Activated naive CD4-positive, alpha-beta T cell treated with anti-CD3 and anti-CD28 coated beads, Interleukin-2, amount 50 U/mL, for 16 hours (primary cell): Measurements from ENCODE around the gene FIGN.

Experiments used
- DNase-seq: peaks from one replicate; pipeline ENCODE4 v3.0.0-alpha.2; 2020

Gene FIGN

DNA sequence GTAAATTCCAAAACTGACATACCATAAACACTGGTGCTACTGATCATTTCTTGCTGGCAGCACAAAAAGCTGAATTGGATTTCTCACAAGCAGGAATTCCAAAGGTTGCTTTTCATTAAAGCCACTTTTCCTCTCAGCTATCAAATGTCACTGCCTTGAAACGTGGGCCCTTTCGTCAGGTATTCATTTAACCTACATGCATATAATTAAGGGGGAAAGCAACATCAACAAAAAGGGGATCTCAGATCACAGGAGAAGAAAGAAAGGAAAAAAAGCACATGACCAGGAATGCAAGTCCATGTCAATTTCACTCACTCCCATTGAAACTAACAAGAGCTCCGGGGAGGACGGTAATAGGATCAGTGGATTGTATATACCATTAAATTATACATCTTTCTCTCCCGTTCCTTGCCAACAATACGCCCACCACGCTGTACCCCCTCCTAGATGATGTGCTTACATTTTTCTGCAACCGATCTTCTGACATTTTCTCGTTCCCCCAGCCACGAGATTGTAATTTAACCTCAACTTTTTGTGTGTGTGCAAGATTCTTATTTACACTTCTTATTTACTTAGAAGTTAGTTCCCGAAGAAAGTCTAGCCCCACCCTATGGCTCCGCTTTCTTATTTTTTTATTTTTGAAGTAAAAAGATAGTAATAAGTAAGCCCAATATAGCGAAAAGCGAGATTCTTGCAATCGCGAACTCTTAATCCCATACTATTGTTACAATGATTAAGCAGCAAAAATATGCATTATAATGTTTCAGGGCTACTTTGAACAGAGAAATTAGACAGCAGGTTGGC, 725 bp downstream of the FIGN start:
- no peak for DNase-seq

DNA sequence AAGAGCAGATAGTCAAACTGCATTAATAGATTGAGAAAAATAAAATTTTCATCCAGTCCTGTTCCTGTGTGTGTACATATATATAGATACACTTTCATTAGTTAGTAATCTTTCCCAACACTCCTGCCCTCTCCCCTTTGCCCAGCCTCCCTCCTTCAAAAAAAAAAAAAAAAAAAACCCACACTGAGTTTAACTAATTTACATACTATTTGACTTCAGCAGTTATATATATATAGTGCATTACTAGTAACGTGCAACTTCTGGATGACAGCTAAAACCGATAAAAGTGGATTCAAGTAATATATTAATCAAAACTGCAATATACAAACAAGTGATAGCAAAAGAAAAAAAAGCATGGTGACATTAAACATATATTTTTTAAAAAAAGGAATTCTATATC, 1.4 kb downstream of the FIGN start:
- no peak for DNase-seq

DNA sequence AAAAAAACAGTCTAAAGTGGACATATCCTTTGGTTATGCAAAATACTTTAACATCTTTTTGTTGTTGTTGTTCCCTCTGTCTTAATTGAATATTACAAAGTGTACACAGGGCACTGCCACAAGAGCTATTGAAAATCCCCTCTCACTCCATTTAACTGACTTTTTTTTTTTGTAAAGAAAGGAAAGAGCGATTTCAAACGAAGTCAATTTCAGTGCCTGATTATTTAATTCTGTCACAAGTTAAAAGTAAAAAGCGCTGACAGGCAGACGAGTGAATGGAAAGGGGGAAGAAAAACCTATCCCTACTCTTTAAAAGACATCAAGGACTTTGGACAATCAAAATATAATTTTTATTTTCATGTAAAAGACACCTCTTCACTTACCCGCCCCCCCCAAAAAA, 1.9 kb downstream of the FIGN start:
- no peak for DNase-seq

DNA sequence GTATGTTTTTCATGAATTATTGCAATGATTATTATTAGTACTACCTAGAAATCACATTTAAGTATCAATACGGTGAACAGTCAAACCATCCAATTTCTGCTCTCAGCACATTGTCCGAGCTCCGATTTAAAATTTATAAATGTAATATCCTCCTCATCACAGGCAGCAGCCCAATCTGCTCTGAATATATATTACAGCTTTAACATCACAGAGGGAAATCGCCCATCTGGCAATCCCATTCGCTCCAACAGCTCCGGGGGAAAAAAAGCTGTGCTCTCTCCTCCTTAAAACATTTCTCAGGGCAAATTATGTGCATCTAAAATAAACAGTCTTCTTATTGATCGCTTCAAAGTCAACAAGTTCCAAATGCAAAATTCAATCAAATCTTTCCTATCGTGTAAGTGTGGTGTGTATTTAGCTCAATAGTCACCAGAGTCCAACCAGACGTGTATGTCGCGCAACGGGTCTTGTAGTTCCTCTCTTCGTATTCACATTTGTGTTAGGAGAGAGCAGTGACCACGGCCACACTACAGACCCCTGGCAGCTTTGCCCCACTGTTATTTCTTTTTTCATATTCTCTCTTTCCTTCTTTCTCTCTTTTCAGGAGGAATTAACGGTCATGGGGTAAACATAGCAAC, 2.4 kb downstream of the FIGN start:
- no peak for DNase-seq

DNA sequence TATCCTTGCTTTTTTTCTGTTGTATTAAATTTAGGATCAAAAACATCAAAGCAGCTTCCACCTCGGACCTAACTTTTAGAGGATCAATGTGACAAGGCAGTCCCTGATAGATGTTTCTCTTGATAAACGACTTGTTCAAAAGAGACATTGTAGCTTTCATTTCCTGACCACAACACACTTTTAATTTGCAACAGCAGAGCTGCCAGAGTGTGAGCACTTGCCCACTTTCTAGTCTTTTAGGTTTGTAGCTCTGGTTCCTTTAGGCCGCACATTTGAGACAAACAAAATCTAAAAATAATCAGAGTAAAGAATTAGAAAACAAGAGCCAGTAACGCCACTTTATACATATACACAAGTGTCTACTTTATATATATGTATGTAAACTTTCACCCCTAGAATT, 3.1 kb downstream of the FIGN start:
- DNase-seq, result no peak

DNA sequence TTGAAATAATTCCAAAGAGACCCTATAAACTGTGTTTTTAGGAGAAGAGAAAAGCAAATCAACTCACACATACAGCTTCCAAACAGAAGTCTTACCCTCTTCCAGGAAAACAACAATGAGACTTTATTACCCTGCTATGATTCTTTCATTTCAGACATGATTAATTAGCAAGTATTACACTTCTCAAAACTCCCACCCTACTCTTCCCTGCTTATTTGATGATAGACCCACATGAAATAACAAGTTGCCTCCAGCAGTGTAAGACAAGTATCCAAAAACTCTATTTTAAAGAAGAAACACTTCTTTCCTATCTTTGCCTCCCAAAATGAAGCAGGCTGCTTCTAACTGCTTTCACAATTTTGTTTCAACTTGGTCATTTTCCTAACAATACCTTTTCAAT, 4.1 kb downstream of the FIGN start:
- DNase-seq, result no peak

DNA sequence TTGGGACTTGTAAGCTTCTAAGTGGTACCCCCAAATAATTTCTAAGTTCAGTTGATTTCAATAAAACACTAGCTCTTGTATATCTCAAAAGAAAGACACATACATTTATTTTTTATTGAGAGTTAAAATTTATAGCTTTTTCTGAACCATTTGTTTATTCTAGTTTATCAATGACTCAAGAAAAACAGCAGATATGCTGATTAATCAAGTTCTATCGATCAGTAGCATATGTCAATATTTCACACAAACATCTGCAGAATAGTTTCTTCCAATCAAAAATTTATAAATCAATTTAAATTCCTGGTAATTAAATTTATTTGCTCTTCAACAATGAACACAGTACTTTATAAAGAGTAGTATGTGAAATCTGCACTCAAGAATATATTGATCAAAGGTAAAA, 5.3 kb downstream of the FIGN start:
- no peak for DNase-seq

DNA sequence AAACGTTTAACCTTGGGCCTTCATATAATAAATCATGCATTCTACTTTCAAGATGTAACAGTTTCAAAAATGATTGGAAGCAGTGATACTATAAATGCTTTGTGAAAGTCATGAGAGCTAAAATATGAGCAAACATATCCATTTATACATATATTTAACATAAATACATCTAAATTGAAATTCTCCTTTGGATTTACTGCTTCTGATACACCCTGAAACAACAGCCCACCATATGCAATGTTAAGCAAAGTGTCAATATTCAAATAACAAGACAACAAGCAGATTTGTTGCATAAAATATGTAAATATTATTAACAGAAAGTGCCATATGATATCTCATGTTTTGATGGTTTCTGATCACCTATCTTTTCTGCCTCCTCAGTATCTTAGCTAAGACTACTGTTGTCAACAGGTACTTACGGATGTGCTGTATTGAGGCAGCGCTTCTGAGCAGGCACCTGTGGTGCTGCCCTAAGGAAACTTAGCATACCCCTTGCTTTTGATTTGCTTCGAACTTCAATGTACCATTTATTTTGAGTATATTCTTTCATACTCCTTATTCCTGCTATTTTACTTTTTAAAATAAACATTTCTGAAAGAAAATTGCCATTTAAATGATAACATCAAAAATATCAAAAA, 6.1 kb downstream of the FIGN start:
- DNase-seq, result no peak

DNA sequence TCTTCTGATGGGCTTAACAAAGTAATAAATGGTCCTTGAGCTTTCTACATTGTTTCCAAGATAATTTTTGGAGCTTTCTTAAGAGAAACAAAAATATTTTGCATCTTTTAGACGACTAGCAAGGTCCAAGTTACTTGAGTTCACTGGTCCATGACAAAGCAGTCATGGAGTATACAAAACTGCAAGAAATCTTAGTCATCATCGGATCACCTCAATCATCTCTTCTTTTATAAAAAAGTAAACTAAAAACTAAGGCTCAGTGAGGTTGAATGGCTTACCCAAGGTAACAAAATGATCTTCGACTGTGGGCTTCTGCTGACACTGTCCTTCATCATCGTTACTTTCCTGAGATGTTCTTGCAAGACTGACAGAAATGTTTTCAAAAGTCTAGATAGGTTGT, 11.9 kb downstream of the FIGN start:
- no peak for DNase-seq

DNA sequence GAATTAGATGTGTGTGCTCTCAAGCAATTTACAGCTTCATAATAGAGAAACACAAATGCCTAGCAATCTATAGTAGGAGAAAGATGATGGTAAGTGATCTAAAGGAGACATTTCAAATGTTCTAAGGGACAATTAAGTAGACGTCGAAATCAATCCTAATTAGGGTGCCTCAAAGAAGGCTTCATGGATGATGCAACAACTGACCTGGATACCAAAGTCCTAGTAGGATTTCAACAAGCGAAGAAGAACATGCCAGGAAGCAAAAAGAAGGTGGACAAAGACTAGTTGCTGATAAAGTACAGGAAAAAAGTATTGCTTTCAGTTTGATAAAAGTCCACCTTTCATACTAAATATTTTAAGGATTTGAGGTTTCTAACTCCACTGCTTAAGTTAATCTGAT, 12.5 kb downstream of the FIGN start:
- no peak for DNase-seq

DNA sequence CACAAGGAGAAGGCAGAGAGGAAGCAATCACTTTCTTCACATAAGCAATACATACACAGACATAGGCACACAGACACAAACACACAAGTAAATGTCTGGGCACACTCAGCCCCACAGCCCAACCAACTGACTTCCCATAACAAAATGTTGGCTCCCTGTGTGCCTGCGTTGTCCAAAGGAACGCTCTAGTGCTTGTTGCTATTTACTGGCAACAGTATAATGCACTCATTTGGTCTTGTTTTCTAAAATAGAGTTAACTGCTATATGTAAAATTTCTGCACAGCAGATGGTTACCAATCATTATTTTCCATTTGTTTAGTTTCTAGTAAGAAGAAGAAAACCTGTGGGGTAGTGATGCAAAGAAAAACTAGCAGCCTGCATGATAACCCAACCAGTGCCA, 16.5 kb downstream of the FIGN start:
- DNase-seq, result no peak

DNA sequence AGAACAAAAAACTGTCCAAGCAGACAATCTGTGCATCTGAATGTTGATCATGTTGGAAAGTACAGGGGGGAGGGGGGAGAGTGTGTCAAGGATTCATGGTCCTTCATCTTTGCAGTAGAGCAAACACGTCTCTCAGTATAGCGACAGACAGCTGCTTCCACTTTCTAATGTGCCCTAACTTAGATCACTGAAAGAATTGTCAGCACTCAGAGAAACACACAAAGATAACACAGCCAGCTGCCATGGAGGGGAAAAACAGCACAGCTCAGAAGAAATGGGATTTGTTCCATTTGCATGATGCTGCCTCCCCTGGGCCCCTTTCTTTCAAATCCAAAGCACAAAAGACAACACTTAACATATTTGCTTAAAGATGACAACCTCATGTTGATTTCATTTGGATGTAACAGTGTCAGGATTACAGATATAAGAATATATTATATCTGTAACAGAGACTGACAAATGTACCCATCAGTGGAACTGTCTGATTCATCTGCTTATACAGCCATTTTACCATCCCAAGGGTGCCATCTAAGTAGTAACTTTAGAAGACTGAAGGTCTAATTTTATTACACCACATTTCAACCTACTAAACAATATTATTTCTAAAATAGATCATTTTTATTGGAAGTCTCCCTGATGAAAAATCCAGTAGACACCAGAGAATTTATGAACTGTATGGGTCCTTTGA, 17.7 kb downstream of the FIGN start:
- DNase-seq, result no peak

DNA sequence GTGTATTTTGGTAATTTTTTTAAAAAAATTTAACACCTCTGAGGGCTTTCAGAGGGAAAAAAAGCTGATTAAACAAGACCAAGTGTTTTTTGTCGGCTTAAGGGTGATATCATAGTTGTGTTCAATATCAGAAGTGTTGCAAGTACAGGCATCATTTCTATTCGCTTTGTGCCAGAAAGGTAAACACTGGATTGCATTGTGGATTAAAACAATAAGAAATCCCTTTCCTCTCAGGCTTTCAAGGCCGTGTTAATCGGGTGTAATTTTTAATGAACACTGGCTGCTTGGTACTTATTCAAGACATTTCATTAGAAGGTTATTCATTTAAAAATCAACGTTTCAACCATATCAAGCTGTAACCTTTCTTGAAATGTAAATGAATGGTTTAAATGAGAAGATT, 18.3 kb downstream of the FIGN start:
- no peak for DNase-seq

DNA sequence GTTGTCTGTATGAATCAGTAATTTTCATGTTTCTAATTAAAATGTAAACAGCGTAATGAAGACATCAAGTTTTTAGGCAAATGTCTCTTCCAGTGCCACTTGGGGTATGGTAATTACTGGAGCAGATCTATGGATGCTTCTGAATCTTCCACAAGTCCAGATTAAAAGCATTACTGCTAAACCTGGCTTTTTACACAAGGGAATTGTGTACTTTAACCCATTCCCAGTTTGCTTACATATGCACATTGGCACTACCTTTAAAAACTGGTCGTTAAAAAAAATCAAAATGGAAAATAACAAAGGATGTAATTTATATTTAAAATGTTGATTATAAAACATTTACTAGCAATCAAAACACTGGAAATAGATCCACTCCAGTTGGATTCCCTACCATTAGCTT, 19.7 kb downstream of the FIGN start:
- DNase-seq, result no peak

DNA sequence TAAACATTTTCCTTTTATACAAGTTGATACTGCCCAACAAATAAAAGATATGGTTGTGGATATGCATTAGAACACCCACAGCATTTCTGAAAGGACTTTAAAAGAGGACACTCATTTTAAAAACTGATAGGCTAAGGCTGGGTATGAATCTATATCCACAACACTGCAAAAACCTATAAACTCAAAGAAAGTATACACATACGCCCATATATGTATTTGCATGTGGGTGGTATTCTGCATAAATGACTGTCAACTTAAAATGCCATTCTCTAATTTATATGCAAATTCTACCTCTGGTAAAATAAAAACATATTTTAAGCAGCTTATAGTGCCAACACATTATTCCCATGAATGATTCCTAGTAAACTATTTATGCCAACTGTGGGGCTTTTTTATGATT, 20.1 kb downstream of the FIGN start:
- DNase-seq, result no peak

DNA sequence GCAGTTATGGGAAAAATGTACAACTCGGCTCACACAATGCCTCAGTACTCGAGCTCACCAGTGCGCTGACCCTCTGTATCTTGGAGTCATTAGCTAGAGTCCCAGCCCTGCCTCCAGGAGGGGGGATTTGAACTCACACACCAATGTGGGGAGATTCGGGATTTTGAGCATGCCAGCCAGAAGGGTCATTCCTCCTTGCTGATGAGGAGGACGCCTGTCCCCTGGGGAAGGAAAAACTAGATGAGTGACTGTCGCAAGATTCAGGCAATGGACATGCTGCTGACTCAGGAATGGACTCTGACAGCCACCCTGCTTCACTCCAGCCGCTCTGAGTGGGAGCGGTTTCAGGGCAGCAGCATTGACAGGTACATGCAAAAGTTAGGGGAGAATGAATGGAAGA, 20.6 kb downstream of the FIGN start:
- no peak for DNase-seq

DNA sequence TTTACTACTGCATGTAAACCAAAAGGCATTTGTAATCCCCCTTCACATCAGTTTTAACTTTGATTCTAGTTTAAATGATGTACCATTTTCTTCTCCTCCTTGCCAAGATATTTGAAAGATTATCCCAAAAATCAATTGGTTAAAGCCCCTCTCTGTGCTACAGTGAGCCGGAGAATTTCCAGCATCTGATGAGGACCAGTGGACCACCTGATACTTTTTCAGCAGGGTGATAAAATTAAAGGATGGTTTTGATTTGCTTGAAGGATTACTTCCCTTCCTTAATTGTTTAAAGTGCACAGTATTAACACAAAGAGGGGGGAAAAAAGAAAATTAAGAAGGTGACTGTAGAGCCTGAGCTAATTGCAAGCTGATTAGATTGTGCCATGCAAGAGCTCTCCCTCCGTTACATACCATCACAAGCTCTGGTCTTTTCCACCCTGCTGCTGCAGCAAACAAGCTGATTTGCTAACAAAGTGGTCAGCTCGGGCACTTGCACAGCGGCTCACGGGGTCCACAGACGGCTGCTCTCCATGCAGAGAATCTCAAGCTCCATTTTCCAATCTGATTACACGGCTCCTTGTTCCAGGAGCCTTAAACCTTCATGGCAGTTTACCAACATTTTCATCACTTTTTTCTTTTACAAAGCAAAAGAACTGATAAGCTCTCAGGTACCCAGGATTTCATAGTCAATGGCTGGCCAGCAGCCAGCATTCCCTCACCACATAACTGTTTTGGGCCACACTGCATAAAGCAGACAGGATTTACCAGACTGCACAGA, 22.1 kb downstream of the FIGN start:
- no peak for DNase-seq

DNA sequence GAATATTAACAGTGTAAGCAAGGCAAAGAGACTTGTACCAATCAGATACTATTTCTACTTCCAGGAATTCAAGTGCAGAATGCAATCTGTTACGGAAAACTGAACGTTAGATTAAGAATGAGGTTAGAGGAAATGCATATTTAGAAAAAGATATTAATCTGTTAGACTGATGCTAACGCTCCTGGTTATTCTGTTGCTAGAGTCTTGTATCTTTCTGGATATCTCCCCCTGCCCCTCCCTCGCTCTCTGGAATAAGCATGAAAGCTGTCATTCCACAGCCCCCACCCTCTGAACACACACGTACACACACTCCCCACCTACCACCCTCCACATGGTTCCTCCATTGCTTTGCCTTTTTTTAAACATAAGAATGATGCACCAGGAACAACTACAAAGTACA, 24.1 kb downstream of the FIGN start:
- no peak for DNase-seq

DNA sequence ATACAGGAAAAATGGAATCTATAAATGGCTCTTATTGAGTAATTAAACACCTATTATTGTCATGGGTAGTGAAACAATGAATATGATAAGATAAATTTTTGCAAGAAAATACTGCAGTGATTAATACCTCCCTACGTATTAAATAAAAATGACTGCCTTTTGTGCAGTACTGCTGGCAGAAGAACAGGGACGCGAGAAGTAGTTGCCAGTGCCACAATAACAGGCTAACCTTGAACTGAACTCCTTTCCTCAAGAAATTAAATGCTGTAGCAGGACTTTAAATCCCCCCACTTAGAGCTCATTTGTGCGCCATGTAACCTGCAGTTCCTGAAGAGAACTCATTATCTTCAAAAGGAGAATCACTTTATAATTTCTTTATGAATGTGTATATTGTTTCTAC, 24.6 kb downstream of the FIGN start:
- no peak for DNase-seq

DNA sequence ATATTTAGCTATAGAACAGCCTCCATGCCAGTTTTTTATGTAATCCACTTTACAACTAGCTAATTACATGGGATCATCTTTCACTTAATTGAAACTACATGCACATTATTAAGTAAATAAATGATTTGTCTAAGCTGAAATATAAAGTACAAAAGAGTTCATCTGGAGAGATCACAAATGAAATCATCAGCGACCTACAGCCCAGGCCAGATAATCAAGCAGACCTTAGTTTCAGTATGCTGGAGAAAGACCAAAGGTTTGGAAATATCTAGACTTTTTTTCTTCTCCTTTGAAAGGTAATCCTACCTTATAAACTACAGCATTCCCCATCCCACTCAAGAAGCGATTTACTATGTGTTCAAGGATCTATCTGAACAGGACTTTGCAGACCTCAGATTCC, 26.5 kb downstream of the FIGN start:
- DNase-seq, result no peak

DNA sequence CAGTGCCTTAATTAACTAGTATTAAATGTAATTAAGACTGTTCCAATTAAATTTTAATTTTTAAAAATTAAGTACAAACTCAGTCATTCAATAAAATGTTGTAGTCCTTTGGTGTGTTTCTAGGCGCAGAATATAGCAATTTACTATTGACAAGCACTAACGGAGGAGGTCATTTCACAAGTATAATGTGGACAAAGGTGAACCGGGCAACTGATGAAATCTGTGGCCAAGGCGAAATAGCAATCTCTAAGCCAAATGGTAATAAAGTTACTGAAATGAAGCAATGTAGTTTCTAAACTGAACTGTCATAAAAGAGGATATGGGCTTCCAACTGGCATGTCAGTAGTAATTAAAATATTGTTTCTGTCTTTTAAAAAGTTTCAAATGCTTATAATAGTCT, 27.5 kb downstream of the FIGN start:
- DNase-seq, result no peak

DNA sequence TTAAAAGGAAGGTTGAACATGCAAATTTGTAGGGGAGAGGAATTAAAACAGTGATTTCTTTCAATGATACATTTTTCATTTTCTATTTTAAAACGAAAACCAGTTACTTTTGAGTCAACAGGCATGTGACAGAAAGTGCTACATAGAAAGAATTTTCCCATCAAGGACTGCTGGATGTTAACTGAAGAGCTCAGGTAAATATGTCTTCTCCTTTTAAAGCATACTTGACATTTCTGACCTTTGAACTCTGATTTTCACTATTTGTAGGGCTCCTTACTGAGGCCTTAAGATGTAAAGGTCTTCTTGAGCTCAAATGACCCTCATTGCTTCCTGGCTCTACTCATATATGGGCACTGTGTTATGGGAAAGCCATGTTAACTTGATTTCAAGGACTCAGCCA, 32.4 kb downstream of the FIGN start:
- no peak for DNase-seq
